NOMO-1 (cell line): ENCODE data around the gene GSN.

Experiments used
- DNase-seq, 2 experiments: peaks; one replicate each; lab custom pipeline; 2025; ENCODE audit not compliant: unreplicated experiment in 2 of 2; lab: John Stamatoyannopoulos, UW

Gene GSN

DNA sequence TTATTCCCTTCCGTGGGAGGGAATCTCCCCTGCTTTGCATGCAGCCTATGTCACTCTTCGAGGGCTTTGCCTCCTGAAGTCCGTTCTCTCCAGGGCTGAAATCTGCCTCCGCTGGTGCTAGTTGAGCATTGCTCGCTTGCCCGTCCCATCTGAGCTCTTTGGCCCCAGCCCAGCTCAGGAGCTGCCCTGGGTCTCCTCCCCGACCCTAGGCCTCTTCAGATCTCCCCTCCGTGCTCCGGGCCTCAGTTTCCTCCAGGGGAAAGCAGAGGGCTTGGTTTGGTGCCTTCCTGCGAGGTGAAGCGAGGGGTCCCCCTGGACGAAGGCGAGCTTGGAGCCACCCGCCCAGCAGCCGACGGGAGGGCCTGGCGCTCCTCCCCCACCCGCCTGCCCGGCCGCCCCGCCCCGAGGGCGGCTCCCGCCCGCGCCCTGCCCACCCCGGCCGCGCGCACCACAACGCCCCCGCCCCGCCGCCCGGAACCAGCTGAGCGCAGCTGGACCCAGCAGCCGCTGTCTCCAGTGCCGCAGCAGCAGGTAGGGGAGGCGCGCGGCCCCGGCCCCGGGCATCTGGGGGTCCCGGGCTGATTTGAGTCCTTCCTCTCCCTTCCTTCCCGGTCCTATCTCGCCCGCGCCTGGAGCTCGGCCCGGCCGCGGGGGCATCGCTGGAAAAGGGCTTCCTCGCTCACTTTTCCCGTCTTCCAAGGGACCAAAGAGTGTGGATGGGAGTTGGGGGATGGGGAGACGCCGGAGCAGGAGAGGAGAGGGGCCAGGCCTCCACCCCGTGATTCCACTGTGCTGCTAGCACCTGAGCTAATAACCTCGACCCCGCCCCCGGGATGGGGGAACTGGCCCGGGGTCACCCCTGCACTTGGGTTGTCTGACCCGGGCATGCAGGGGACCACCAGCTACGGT is at the start of gene GSN:
Gene GSN (plus strand): TSS at position 474 of the 909 bp plus-strand sequence. CDS start 33,810 bp downstream, outside the sequence.
- DNase-seq: peak; percentile 25 to 33

DNA sequence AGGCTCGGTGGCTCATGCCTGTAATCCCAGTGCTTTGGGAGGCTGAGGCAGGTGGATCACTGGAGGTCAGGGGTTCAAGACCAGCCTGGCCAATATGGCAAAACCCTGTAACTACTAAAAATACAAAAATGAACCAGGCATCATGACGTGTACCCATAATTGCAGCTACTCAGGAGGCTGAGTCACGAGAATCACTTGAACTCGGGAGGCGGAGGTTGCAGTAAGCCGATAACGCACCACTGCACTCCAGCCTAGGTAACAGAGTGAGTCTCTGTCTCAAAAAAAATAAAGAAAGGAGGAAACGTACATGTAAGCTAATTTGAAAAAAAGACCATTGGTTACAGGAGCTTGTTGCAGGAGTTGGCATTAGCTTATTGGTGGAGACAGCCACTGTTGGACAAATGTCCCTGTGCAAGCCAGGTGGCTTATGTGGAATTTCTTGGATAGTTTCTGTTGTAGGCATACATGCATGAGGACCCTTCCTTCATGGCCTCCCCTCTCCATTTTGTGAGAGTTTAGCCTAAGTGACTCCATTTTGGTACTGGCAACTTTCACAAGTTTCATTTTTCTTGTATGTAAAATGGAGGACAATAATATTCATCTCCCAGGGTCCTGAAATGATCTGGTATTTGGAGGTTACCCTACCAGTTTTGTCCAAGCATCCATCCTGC is 49.5 kb upstream of the GSN start:
- no peak for DNase-seq

DNA sequence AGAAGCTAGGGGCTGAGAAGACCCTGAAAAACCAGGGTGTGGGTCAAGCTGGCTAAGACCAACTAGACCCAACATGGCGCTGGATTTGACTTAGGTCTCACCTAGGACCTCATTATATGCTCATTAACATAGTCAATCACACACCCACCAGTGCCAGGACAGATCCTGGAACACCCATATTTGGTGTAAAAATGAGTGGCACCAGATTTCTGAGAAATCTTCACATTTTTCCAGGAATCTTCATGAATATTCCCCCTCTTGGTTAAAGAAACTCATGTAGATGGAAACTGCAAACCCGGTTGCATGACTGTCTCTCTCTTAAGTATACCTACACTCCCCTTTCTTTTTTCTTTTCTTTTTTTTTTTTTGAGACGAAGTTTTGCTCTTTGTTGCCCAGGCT is 48.4 kb upstream of the GSN start:
- no peak for DNase-seq

DNA sequence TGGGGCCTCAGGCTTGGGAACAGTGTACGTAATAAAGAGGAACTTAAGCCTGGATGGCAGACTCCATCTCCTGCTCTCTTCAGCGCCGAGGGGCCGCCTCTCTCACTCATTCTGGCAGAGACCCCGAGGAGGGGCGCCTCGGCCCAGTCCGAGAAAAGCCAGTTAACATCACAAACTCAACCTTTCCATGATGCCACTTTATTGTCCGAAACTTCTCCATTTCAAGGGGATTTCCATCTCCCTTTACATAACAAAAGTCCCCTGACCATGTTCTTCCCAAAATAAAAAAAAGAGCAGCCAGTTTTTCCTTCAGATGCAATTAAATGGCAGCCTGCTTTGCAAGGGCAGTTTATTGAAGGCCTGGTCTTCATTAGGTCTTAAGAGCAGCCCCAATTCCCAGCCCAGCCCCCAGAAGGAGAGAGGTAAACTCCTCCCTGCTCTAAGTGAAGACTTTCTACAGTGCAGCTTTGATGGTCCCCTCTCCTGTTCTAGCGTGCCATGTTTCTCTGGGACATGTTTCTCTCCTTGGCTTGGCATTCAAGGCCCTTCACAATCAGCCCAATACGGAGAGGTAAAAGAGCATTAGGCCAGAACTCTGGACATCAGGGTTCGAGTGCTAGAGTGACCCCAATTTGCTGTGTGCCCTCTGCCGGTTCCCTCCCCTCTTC is 46.8 kb upstream of the GSN start:
- peak in 1 of 2 experiments; percentile 20 for DNase-seq

DNA sequence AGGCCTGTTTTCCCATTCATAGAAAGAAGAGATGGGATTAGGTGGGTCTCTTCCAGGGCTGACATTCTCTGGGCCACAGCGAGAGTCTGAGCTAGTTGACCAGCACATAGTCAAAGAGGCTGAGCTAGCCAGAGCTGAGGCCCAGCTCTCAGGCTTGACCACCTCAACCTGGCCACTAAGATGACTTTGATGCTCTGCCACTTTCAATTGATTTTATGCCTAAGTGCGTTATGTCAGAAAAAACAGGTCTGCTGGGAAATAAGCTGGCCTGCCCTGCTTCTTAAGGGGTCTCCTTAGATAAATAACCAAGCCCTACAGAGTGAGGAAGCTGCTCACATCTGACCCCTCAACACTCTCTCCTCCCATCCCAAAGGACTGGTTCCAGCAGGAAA is 46.3 kb upstream of the GSN start:
- DNase-seq: no peak

DNA sequence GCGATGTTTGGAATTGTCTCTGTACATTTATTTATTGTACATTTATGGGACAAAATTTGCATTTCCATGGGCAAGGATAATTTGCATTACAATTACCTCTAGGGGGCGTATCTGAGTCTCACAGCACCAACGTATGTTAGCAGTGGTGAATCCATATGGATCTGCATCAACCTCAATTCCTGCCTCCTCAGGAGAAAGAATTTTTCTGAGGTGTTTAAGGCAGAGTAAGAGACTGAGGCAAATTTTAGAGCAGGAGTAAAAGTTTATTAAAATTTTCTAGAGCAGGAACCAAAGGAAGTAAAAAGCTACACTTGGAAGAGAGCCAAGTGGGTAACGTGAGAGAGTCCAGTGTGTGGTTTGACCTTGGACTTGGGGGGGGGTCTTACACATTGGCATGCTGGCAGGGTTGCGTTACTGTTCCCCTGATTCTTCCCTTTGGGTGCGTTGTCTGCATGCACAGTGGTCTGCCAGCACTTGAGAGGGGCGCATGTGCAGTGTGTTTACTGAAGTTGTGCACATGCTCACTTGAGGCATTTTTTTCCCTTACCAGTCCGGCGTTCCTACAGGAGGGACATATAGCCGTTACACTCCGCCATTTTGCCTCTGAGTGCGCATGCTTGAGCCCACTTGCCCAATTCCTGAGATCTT is 45.3 kb upstream of the GSN start:
- DNase-seq: no peak

DNA sequence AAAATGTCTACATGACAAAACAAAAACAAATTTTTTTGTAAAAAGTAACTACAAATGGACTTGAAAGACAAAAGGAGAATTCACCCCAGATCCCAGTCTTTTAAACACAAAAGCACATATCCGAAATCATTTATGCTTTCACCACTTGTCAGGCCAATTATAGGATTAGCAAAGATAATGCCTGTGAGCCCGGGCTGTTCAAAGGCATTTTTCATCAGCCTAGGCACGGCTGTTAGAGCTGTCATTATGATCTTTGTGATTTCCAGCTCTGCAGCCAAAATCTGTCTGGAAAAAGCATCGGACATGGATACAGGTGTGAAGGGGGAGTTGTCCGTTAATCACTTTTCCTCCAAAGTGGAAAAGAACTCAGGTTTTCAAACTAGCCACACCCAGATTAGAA is 42.7 kb upstream of the GSN start:
- no peak for DNase-seq

DNA sequence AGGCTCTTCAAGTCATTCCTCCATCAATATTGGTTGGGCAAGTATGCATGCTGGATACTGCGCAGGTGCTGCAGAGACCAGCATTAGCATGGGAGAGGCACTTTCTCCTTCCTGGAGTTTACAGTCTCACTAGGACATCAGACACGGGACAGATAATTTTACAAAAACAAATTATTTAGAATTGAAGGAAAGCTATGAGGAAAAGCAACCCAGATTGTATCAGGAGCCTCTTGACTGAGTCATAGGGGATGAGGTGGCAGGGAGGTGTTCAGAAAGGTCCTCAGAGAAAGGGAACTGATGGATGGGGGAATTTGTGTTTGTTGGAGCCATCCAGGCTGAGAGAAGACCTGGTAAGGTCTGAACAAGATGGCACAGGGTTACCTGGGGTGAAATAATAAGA is 41.8 kb upstream of the GSN start:
- no peak for DNase-seq

DNA sequence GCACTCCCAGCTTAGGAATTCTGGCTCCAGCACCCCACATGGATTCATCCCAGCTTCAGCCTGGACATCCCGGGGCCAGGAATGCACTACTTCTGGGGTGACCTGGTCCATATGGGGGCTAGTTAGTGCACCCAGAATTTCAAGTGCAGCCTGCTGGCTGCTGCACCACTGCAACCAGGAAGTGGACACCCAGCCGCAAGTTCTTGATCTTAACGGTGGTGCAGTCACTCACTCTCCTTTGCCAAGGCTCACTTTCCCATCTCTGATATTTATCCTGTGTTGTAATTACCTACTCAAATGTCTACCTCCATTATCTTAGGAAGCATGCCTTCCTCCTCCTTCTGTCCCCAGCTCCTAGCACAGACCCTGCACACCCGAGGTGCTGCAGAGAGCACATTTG is 40.1 kb upstream of the GSN start:
- no peak for DNase-seq

DNA sequence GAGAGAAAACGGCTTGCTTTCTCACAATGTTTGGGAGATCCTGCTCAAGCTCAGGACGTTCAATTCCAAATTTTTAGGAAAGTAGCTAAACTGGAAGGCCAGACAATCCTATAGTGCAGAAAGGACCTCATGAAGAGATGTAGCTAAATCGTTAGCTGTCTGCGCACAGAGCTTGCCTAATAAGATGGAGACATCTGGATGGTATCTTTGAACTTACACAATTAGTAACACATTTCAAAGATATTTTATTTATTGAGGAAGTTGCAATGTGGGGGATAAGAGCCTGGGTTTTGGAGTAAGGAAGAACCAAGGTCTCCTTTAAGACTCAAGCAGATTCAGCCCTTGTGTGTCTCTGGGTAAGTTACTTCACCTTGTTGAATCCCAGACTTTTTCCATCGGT is 37.7 kb upstream of the GSN start:
- no peak for DNase-seq

DNA sequence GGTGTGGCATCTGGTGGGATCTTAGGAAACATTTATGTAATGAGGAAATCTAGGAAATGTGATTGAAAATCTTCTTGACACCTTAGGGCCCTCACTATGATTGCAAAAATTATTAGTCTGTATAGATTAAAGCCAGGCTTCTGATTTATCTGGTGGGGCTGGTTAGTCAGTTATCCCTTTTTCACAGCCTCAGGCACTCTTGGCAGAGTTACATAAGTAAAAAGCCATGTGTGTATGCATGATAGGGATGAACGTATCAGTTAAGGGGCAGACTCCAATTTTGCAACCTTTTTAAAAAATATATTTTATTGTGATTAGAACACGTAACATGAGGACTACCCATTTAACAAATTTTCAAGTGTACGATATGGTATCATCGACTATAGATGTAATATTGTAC is 35.7 kb upstream of the GSN start:
- DNase-seq: no peak

DNA sequence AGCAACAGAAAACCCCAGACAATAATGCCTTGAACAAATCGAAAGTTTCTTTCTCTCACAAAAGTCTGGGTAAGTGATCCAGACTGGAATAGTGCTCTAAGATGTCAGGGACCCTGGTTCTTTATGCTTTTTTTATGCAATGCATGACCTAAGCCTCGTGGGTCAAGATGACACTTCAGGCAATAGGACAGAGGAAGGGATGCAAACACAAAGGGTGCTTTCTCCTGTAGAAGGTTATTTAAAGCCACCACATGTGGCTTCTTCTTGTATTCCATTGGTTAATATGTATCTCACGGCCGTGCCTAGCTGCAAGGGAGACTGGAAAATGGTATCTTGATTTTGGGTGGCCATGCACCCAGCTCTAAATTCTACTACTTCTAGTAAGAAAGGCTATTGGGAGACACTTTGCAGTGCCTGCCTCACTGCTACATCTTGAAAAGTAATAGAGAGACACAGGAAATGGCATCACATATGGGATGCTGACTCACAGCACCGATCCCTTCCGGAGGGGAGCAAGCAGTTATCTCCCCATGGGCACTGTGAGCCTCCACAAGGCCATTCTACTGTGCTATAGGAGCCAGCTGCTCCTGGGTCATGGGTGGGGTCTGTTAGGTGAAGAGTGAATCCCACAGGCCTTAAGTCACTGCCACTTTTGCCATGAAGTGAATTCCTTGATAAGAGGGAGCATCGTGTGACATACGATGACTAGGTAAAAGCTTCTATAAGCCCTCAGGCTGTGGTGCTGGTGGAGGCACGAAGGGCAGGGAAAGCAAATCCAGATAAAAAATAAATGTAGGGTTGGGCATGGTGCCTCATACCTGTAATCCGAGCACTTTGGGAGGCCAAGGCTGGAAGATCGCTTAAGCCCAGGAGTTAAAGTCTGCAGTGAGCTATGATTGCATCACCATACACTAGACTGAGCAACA is 33.8 kb upstream of the GSN start:
- peak in 1 of 2 experiments; percentile 60 for DNase-seq

DNA sequence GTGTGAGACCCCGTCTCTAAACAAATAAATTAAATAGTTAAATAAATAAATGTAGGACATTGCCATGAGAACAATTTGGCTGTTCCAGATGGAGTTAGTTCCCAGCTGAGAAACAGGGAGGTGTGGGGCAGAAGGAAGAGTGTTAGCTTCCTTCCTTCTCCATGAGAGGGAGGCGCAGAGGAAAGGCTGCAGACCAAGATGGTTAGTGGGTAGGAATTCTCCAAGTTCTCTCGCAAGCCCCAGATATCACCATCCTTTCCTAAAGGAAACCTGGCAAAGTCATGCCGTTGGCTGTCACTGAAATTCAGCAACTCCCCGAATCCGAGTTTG is 33.2 kb upstream of the GSN start:
- no peak for DNase-seq

DNA sequence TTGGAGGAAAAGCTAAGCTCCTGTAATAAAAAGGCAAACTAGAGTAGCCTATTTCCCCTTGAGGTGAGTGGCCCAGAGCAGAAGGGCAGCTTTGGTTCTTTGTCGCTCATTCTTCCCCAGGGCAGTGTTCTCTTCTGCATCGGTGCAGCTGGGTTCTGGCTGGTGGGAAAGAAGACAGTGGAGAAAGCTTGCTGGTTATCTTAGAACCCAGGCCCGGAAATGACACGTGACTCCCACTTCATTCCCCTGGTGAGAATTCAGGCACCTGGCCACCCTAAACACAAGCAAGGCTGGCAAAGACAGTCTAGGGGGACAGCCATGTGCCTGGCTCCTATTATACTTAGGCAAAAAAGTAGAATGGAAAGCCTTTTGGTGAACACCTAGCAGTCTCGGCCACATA is 32.5 kb upstream of the GSN start:
- no peak for DNase-seq

DNA sequence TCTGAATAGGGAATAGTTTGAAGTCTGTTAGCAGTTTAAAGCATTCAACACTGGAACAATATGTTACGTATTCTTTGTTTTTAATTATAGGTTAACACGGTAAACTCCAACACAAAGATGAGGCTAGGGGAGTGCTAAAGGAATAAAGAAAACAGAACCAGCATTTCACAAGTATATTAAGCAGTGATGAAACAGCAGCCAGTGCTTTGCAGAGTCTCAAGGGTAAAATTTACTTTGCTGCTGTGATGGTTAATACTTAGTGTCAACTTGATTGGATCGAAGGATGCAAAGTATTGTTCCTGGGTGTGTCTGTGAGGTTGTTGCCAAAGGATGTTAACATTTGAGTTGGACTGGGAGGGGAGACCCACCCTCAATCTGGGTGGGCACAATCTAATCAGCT is 30.0 kb upstream of the GSN start:
- peak in 1 of 2 experiments; percentile 16 for DNase-seq

DNA sequence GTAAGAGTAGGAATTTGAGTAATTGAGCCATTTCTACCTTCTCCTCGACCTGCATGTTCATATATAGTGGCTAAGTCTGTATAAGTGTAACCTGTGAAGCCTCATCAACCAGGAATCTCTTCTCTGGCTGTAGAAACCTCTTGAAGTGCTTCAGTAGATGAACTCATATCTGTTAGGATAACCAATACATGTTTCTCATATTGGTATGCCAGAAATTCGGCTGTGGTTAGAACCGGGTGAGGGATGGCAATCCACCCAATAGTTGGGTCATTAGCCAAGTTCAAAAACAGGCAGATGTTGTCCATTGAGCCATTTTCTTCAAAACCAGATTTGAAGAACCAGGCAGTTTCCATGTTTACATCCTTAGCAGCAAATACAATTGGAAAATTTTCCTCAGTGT is 28.9 kb upstream of the GSN start:
- no peak for DNase-seq

DNA sequence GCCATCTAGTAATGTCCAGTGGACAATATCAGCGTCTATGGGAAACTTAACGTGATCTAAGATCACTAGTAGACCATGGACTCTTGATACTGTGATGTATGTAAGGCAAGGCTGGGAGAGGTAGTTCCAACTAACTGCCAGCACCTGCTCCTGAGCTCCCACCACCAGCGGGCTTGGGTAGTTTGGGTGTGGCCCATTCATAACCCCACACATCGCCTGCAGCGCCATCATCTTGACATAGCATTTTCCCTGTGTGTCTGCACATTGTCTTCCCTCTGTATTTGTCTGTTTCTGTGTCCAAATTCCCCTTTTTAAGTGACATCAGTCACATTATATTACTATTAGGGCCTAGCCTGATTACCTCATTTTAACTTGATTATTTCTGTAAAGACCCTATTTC is 28.1 kb upstream of the GSN start:
- DNase-seq: no peak

DNA sequence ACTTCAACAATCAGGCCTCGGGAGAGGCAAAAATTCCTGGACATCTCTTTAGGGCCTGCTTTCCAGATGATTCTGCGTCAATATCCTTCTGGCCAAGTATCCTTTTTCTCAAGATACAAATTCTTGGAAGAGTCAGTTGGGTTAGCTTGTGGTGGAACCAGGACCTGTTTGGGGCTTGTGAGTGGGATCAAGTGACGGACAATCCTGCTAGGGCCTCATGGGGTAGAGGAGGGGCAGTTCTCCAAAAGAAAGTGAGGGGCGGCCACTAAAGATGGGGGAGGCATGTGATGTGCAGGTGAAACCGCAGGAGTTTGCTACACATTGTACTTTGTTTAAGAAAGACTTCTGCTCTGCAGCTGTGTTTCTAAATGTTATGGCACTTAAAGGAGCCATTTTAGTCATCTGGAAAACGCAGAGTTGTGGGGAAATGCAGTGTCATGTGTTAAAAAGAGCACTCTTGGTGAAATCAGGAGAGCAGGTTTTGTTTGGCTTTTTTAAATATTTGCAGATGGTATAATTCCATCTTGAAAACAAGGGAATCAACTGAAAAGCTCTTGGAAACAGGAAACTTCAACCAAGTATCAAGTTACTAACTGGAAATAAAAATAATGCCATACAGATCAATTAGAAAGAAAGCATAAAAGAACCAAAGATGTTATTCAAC is 27.4 kb upstream of the GSN start:
- DNase-seq: no peak

DNA sequence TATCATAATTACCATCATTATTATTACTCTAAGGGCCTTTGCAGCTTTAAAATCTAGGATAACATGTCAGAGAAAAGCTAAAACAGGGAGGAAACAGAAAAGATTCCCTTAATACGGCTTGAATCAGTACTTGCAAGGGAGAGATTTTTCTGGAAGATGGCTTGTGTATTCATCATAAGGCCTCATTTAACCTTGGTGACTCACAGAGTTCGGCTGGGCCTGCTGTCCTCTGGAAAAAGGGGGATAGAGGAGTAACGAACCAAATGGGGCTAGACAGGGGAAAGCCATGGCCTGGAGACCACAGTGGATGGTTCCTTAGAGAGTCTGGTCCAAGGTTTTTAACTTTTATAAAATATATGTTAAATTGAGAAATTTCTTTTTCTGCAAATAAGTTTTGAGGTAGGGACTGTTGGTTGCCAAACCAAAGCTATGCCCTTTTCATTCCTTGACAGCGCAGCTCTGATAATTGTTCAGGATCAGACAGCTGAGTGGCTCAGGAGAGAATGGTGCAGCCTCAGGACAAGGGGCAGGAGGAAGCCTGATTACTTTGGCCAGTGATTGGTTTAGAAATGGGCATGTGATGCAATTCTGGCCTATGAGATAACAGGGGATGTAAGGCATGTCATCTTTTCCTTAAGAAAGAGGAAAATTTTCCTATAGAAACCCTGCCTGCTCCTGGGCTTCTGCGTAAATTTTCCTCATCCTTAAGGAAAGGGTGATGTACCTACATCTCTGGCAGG is 25.6 kb upstream of the GSN start:
- DNase-seq: no peak
